NOMO-1 treated with DMSO at 0.1 percent for 48 hours (cell line): ENCODE data around the gene TMPO.
"Not testable (repeated sequence)": the region's sequence is repeated elsewhere in the genome, so short reads cannot be mapped to it uniquely, and the experiment has no call there.

ENCODE experiments used
- DNase-seq: peaks from one replicate; lab custom pipeline; 2025; ENCODE audit not compliant: unreplicated experiment; lab: John Stamatoyannopoulos, UW

Gene TMPO, protein sequence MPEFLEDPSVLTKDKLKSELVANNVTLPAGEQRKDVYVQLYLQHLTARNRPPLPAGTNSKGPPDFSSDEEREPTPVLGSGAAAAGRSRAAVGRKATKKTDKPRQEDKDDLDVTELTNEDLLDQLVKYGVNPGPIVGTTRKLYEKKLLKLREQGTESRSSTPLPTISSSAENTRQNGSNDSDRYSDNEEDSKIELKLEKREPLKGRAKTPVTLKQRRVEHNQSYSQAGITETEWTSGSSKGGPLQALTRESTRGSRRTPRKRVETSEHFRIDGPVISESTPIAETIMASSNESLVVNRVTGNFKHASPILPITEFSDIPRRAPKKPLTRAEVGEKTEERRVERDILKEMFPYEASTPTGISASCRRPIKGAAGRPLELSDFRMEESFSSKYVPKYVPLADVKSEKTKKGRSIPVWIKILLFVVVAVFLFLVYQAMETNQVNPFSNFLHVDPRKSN

DNA sequence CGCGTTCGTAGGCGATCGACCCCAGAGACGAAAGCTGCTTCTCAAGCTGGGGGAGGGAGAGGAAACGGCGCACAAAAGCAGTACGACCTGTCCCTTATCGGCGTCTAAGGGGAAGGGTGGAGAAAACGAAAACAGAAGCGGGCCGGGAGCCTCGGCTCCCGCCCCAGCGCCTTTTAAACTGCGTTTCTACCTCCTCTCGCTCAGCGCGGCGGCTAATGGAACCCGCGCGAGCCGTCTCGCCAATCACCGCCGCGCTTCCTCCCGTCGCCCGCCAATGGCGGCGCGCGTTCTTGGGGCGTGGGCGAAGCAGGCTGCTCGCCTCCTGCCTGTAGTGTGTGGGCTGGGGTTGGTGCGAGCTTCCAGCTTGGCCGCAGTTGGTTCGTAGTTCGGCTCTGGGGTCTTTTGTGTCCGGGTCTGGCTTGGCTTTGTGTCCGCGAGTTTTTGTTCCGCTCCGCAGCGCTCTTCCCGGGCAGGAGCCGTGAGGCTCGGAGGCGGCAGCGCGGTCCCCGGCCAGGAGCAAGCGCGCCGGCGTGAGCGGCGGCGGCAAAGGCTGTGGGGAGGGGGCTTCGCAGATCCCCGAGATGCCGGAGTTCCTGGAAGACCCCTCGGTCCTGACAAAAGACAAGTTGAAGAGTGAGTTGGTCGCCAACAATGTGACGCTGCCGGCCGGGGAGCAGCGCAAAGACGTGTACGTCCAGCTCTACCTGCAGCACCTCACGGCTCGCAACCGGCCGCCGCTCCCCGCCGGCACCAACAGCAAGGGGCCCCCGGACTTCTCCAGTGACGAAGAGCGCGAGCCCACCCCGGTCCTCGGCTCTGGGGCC is at the start of gene TMPO:
TSS of gene TMPO (plus strand) at position 304 of the 824 bp plus-strand sequence. CDS start at position 582, 278 bp downstream.
- peak; percentile 92 for DNase-seq

DNA sequence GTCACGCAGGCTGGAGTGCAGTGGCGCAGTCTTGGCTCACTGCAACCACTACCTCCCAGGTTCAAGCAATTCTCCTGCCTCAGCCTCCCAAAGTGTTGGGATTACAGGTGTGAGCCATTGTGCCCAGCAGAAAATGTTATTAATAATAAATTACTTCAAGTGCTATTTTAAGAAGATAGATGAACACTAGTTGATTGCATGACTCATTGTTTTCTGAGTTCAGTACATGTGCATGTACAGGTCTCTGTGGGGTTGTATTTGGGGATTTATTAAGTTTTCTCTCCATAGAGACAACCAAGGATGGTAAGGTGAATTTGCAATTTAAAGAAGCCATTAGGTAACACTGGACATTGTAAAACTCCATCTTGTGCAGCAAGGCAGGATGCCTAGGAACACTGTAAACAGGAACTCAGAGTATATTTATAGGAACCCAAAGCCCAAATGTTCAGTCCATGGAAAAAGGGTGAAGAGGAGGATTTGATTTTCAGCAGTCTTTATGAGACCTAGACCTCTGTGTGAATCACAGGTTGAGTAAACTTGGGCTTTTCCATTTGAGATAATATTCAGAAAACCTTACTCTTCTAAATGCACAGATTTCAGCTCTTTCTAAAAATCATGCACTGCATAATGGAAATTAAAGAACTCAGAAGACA is 49.3 kb upstream of the TMPO start:
- DNase-seq, result no peak

DNA sequence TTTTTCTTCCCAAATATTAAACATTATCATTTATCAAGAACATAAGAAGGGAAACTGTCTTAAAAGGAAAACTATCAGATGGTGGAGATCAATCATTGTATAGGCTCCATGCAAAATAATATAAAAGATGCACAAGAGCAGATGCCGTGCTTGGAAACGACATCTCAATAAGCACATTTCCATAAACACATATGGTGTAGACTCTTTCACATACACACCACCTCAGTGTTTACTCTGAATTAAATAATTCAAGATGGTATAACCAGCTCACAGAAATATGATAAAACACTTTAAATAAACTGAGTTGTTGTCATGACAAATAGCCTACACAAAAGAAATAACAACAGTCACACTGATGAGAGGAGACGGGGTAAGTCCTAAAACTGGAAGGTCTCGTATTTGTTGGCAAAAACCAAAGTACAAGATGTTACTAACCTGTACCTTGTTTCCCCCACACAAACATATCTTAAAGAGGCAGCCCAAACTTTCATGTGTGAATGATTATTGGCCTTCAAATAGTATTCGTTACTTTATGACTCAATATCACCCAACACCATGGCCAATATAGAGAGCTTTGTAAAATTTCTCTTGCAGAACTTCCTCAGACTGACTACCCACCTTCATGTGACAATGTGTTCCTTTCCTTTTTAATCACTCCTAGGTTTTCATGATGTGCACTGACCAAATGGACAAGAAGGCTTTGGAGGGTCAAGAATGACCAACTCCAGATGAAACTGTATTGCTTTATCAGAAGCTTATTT is 48.6 kb upstream of the TMPO start:
- no peak for DNase-seq

DNA sequence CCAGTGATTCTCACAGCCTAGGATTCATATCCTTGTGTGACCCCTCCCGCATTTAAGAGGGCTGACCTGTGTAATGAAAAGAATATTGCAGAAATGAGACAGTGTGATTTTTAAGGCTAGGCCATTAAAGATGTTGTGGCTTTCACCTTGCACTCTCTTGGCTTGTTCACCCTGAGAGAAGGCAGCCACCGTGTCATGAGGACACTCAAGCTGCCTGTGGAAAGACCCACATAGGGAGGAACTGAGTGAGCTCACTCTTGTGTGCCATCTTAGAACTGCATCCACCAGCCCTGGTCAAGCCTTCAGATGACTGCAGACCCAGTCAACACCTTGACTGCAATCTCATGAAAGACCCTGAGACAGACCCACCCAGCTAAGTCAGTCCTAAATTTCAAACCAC is 46.3 kb upstream of the TMPO start:
- no peak for DNase-seq

DNA sequence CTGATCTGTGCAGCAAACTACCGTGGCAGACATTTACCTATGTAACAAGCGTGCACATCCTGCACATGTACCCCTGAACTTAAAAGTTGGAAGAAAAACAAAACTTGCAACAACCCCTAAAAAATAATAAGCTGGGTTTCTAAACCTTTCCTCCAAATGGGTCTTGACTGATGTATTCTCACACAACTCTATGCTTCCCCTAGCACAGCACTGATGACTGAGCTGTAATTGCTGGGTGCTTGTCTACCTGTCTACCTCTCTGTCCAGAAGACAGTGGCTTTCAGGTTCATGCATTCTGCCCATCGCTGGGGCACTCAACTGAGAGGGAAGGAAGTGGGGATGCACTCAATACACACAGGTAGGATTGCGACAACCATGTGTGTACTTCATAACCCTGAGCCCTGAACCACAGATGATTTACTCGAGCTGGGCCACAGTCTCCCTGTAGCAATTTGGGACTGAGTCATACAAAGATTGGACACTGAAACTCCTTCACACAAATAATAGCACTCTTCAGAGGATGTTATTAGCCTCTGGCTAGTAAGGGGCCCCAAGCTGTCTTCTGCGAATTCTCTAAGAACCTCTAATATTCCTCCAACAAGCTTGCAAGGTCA is 44.8 kb upstream of the TMPO start:
- peak; percentile 94 for DNase-seq

DNA sequence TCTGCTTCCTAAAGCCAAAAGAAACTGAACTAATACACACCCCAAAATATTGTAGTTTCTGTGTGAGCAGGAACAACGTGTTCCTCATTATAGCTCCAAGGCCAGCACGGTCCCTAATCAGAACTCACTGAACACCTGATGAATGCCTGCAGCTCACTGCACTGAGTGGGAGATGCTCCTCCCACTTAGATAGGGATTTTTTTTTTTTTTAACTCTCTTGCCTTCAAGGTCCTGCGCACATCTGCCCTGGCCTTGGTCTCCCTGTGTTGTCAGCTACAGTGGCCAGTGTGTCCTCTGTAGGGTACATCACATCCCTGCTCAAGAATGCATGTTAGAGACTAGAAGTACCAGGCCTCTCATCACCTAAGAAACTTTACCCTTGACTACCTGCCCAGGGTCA is 44.3 kb upstream of the TMPO start:
- DNase-seq, result no peak

DNA sequence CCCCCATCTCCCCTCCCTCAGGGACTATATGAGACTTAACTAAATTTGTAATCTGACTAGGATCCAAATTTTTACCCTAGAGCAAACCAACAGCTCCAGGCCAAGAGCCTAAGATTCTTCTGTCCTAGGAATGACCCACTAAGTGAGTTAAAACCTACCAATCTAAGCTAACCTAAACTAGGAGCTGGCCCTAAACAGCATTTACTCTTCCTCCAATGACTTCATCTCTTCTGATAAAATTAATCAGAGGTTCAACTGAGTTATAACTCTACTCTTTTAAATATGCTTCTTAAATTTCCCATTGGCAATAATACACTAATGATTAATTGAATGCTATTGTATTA is 39.9 kb upstream of the TMPO start:
- DNase-seq, result no peak

DNA sequence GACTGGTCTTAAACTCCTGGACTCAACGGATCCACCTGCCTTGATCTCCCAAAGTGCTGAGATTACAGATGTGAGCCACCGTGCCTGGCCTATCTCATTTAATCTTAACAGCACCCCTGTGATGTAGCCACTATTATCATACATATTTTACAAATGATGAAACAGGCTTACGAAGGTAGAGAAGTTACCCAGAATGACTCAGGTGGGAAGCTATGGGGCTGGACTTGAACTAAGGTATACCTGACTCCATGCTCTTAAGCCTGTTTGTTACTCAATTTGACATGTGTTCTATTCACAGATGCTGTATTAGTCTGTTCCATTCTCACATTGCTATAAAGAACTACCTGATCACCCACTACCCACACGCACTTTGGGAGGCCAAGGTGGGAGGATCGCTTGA is 36.8 kb upstream of the TMPO start:
- DNase-seq, result no peak

DNA sequence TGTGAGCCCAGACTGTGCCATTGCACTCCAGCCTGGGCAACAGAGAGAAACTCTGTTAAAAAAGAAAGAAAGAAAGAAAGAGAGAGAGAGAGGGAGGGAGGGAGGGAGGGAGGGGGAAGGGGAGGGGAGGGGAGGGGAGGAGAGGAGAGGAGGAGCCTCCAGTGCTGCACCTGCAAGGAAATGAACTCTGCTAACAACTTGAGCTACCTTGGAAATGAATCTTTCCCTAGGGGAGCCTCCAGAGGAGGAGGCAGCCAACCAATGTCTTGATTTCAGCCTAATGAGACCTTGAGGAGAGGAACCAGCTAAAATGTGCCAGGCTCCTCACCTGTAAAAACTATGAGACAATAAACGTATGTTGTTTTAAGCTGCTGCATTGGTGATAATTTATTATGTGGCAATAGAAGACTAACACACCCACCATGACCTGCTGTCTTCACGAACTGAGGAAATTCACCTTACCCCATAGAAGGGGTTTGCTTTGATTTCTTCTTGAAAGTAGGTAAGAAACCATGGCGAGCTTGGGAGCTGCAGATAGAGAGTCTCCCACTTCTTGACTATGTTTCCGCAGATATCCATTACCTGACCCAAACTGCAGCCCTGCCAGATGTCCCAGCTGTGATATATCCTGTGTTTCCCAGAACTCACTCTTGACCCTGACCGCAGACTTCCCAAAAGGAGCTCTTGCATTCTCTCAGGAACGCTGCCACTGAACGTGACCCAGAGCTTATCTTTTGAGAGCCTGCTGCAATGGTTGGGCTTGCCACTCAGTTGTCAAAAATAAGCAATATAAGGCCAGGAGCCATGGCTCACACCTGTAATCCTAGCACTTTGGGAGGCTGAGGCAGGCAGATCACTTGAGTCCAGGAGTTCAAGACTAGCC is 31.5 kb upstream of the TMPO start:
- DNase-seq, result no peak

DNA sequence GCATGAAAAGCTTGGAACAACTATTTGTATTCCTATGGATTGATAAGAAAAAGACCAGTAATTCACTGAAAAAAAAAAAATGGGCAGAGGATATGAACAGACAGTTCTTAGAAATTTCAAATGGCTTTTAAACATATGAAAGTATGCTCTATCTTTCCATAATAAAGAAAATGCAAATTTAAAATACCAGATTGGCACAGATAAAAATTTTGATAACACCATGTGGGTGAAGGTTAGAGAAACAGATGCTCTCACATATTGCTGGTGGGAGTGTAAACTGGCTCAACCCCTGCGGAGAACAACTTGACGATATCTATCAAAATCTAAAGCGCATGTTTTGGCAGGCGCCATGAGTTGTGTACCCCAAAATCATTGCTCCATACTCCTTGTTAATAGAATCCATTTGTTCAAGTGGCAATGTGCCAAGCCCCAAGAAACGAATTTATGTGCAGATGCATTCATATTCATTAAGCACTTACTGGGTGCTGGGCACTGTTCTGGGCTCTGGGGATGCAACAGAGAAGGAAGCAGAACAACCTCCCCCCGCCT is 29.5 kb upstream of the TMPO start:
- no peak for DNase-seq

DNA sequence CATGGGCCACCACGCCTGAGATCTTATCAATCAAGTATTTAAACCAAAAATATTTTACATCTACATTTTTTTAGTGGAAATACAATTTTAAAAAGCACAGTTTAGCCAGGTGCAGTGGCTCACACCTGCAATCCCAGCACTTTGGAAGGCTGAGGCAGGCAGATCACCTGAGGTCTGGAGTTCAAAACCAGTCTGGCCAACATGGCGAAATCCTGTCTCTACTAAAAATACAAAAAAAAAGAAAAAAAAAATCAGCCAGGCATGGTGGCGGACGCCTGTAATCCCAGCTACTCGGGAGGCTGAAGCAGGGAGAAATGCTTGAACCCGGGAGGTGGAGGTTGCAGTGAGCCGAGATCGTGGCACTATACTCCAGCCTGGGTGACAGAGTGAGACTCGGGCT is 27.0 kb upstream of the TMPO start:
- DNase-seq, result not testable (repeated sequence)

DNA sequence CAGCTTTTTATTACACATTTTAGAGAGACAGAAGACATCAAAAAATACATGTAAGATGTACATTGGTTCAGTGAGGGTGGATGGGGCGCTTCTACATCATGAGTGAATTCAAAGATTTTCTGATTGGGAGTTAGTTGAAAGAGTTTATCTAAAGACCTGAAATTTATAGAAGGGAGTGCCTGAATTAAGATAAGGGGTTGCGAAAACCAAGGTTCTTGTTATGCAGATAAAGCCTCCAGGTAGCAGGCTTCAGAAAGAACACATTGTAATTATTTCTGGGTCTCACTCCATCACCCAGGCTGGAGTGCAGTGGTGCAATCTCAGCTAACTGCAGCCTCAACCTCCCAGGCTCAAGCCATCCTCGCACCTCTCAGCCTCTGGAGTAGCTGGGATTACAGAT is 26.2 kb upstream of the TMPO start:
- DNase-seq, result no peak

DNA sequence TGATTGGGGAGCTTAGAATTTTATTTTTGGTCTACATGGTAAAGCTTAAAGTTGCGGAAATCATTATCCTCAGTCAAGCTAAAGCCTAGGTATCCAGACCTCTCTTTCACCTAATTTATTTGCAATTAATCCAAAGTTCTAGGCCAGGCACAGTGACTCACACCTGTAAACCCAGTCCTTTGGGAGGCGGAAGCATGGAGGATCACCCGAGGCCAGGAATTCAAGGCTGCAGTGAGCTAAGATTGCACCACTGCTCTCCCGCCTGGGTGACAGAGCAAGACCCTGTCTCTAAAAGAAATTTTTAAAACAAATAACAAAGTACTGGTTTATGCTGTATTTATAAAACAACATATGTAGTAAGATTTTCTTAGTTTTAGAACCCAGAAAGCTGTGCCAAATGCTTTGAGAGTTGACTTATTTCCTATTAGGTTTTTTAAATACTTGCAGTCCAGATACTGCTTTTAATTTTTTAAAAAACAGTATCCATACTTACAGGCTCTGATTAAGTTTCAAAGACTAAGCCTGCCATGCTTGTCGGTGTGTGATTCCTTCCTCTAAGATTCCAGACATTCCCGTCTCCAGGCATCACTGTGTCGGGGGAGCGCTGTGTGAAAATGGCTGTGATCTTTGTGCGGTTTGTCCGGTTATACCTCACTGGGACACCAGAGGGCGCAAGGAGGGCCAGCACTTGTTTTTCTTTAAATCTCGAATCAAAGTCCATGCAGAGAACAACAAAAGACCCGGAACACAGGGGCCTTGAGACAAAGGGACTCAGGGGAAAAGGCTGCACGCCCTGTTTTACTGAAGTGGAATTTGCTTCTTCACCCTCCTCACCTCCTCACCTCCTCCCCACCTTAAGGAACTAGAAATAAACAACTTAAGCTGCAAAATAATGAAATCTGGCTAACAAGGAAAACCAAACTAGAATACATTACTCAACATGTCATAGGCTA is 24.6 kb upstream of the TMPO start:
- DNase-seq, result peak; percentile 62

DNA sequence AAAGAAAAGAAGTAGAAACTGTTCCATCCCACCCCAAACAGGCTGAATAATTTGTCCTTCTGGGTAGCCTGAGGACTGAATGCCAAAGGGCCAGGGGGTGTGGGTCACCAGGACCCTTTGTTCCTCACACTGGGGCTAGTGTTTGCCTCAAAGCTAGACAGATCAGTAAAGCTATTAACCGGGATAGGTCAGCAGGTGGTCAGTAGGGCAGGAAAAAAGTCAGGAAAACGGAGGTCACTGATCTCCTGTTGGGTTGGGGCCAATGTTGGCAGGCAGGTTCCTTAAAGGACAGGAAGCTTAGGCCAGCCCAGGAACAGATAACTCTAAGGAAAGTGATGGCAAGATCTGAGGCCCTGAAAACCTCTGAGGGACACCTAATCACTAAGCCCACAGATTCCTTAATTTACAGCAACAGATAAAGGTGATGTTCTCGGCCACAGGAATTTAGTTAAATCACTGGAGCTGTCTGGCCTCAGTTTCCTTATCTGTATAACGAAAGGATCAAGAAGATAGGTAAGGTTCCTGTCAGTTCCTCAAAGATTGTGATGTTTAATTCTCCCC is 22.7 kb upstream of the TMPO start:
- DNase-seq, result no peak

DNA sequence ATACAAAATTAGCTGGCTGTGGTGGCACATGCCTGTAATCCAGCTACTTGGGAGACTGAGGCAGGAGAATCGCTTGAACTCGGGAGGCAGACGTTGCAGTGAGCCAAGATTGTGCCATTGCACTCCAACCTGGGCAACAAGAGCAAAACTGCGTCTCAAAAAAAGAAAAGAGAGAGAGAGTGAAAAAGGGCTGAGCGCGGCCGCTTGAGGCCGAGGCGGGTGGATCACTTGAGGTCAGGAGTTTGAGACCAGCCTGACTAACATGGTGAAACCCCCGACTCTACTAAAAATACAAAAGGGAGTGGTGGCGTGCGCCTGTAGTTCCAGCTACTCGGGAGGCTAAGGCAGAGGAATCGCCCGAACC is 14.1 kb upstream of the TMPO start:
- not testable (repeated sequence) for DNase-seq

DNA sequence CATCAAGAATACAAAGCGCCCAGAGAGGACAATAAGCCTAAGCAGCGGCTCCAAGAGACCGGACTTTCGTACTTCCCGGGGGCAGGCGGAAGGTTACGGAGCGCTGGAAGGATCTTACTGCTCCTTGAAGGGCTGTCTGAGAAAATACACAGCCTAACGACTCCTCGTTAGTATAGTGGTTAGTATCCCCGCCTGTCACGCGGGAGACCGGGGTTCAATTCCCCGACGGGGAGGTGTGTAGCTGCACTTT is 12.1 kb upstream of the TMPO start:
- DNase-seq, result peak; percentile 85

DNA sequence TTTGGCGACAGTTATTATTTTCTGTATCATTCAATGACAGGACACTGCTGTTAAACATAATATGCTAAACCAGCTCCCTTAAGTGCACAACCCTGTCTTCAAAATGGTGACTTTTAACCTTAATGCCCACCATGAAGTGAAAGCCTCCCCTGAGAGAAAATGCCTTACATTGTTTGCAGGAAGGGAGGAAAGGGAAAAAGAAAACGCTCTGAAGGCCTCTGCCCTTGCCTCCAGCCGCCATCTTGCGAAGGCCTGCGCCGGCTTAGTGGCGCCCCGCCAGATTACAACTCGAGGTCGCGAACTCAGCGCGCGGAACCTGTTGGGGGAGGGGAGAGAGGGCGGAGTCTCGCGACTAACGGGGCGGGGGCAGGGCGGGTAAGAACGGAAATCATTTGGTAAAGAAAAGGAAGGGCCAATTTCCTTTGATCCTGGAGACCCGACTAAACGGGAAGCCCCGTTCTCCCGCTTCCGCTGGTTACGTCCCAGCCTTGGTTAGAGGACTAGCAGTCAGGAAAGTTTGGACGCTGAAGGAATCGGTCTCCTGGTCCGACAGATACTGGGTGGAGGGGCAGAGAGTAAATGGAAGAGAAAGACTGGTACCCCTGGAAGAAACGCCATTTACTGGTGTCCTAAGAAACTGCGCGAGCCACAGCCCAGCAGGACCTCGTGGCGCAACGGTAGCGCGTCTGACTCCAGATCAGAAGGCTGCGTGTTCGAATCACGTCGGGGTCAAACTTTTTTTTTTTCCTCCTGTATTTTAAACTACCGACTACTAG is 11.6 kb upstream of the TMPO start:
- peak; percentile 90 for DNase-seq

DNA sequence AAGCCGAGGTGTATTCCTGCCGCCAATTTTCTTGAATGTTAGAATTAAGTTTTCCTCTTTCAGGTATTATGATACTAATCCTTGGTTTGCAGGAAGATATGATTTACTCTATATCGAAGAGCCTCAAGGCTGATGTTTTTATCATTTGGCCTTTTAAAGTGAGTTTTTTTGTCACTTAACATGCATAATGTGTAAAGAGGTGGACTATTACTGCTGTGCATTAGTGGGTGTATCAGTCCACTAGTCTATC is 11.1 kb upstream of the TMPO start:
- DNase-seq, result peak; percentile 29
